HG02981 (cell line): ENCODE results near the gene PIGQ.
A peak's percentile ranks its signal among the peaks of the same experiment; 100 is the strongest.
"Not testable (repeated sequence)": the region's sequence is repeated elsewhere in the genome, so short reads cannot be mapped to it uniquely, and the experiment has no call there.

Experiments used
- ATAC-seq: cut with Tn5 transposase; IDR thresholded peaks from one replicate; pipeline ENCODE4 v1.9.1; 2021; ENCODE audit warnings: mild to moderate bottlenecking, moderate library complexity; ENCODE audit not compliant: unreplicated experiment

The PIGQ gene

GRCh38 chr16:583815-584591, 14.2 kb downstream of the PIGQ start:
- ATAC-seq = no peak

DNA sequence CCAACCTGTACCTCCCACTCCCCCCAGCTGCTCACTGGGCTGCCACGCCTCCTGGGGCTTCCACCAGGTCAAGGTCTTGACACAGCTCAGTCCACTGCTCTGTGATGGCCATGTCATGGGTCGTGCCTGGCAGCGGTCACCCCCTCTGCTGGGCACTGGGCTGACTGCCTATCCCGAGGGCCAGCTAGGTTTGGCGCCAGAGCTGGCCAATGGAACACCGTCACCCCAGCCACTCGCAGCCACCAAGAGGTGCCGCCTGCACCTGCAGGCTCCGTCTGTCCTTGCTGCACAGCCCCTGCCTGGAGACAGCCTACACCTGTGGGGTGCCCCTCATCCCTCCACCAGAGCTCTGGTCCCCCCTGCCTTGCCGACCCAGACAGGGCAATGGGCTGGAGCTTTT, 15.6 kb downstream of the PIGQ start:
- no peak for ATAC-seq

- no peak for ATAC-seq
Measured at GRCh38 chr16:586047-586644, 16.4 kb downstream of the PIGQ start.

- no peak for ATAC-seq
Measured at GRCh38 chr16:586645-587590, 17.1 kb downstream of the PIGQ start.

DNA sequence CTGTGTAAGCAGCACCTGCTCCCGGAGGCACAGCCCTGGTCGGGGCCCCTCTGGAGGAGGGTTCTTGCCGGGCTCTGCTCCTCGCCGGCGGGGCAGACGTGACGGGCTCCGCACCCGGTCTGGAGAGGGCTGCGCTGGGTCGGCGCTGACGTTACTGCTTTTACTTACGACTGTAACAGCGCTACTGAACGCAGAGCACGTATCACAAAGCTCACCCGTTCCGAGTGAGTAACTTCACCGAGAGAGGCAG, 18.8 kb downstream of the PIGQ start:
- peak; percentile 8 for ATAC-seq

- peak; percentile 65 for ATAC-seq
Measured at GRCh38 chr16:588889-589657, 19.3 kb downstream of the PIGQ start.

GRCh38 chr16:589658-590187, 20.0 kb downstream of the PIGQ start, which contains the start of gene RAB40C:
TSS of gene RAB40C (plus strand) at chr16:590066. CDS start at chr16:590292, 226 bp downstream.
- ATAC-seq = peak; percentile 72

DNA sequence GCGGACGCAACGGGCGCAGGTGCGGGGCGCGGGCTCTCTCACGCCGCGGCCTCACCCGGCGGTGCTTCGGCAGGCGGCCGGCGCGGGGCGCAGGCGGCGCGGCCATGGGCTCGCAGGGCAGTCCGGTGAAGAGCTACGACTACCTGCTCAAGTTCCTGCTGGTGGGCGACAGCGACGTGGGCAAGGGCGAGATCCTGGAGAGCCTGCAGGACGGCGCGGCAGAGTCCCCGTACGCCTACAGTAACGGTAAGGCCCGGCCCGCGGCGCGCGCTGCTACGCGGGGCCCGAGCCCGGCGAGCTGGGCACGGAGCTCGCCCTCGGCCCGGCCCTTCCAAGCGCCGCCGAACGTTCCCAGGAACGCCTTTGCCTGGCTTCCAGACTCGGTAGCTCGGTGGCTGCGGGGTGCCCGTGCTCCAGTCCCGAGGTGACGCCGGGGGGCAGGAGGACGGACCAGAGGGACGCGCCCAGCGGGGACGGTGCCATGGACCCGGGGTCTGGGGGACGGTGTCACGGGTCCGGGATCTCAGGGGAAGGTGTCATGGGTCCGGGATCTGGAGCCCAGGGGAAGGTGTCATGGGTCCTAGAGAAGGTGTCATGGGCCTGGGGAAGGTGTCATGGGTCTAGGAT, 20.5 kb downstream of the PIGQ start:
- no peak for ATAC-seq

GRCh38 chr16:590815-591200, 21.0 kb downstream of the PIGQ start:
- no peak for ATAC-seq

- ATAC-seq = no peak
Measured at GRCh38 chr16:591231-591630, 21.5 kb downstream of the PIGQ start.

DNA sequence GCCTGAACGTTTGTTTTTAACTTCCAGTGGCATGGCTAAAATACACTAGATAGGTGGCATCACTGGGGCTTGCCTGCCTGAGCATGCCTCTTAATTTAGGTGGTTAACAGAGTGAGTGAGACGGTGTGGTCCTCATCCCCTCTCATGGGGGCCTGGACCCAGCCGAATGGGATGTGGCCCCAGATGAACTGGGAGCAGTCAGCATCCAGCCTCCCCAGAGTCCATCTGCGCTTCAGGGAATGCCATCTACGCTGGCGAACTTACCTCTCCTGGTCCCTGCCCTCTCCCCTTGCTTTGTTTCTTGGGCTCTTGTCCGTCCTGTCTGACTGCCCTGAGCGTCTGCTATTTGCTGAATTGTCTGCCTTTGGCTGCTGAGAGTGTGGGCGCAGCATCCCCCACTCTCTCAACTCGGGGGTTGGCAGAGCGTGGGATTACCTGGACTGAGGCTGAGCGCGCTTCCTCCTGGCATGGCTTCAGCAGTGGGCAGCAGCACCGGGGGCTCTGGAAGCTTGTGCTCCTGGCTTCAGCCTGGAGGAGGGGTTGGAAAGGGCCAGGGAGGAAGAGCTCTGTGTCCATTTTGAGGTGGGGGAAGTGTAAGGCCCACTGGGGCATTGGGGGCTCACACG, 22.2 kb downstream of the PIGQ start:
- no peak for ATAC-seq

- no peak for ATAC-seq
Measured at GRCh38 chr16:592518-593306, 22.9 kb downstream of the PIGQ start.

DNA sequence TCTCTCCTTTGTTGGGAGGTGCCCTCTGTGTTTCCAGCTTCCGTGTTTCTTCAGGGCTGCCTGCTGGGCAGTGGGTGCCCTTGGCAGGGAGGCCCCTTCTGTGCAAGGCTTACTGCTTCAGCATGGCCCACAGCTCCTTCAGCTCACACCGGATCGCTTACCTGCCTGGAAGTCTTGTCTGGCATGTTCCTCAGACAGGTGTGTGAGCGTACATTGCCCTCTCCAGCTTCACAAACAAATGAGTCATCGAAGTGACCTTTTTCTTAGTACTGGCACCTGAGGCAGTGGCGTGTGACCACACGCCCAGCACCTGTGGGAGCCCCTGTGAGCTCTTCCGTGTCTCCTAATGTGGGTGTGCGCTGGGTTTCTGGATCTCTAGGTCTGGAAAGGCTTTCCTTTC, 23.6 kb downstream of the PIGQ start:
- no peak for ATAC-seq

- ATAC-seq = no peak
Measured at GRCh38 chr16:593807-594206, 24.0 kb downstream of the PIGQ start.

DNA sequence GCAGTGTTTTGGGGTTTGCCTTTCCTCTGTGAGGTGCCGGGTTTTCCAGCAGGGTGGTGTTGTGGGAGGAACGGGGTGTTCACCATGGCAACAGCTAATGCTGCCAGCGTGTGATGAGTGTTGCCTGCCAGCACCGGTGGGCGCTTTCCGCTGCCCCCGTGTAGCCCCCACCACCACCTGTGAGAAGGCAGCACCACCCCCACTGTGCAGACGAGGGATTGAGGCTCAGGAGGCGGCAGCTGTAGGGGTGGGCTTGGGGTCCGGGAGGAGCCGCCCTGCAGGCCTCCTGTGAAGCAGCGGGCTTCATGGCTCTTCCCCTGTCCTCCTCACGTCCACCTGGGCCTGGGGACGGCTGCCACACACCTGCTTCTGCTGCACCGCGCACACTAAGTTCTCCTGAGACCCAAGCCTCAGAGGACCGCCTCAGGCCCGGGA, 25.3 kb downstream of the PIGQ start:
- no peak for ATAC-seq

DNA sequence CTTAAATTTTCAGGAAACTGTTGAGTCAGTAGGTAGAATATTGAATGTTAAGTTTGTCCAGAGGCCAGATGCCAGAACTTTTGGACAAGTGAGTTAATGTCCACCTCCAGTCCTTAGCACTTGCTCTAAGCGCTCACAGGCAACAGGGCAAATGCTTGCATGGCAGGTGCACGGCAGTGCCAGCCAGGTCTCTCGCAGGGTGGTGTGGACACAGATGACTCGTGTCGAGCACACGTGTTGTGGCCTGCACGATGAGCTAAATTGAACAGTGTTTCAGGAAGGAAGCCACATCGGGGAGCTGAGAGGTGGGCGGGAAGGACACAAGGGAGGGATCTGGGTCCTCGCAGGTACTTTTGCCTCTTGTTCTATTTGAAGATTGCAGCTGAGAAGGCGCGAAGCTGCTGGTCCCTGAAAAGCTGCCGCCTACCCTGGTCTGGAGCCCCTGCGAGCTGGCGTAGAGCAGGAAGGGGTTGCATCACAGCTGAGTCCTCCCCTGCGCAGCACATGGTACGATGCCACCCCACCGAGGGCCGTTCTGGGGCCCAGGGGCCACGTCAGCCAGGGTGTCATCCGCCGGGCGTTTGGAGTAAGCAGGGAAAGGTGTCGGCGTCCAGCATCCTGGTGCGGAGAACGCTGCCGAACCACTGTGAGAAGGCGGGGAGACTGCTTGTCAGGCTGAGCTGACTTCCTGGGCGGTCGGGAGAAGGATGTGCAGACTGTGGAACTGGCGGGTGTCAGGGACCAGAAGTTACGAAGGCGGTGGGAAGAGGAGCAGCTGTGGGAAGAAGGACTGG, 26.4 kb downstream of the PIGQ start:
- ATAC-seq = no peak

GRCh38 chr16:596736-597060, 26.9 kb downstream of the PIGQ start:
- ATAC-seq = no peak

- ATAC-seq = not testable (repeated sequence)
Measured at GRCh38 chr16:597655-598054, 27.9 kb downstream of the PIGQ start.
